Activated T-cell treated with anti-CD3 and anti-CD28 coated beads, Interleukin-2, amount 50 U/mL, for 4 hours (primary cell): Measurements from ENCODE around the gene PDXP. TPM values are rescaled to one million over a fixed set of nuclear protein-coding genes. Genes with fewer than 3 reads are reported as not detected.

ENCODE experiments used
- ATAC-seq, 2 donors: fragments of 200-7000 bp; cut with Tn5 transposase; one replicate each; pipeline ENCODE4 v1.10.0; 2021
- DNase-seq: peaks from one replicate; pipeline ENCODE4 v3.0.0-alpha.2; 2020
- H3K27me3 Mint-ChIP-seq: one replicate; pipeline ENCODE4 v1.8.0; 2021; ENCODE audit warnings: low read depth, mixed read lengths
- H3K36me3 Mint-ChIP-seq: one replicate; pipeline ENCODE4 v1.8.0; 2022; ENCODE audit warnings: mixed read lengths; ENCODE audit not compliant: insufficient read depth
- H3K4me1 Mint-ChIP-seq: one replicate; pipeline ENCODE4 v1.8.0; 2021; ENCODE audit warnings: low read depth, mixed read lengths
- H3K4me3 Mint-ChIP-seq: one replicate; pipeline ENCODE4 v1.8.0; 2021; ENCODE audit warnings: mild to moderate bottlenecking, moderate library complexity, mixed read lengths
- H3K9me3 Mint-ChIP-seq: one replicate; pipeline ENCODE4 v1.8.0; 2021; ENCODE audit warnings: mixed read lengths
- total RNA-seq, 3 donors: library from RNA; stranded (reverse); gene quantifications; one replicate each; pipeline ENCODE4 v1.2.1, GENCODE V29; 2021

The PDXP gene
- total RNA-seq, 3 donors from 2014 or later, result 39.0 to 50.2 (median 43.7) TPM

- Mint-ChIP-seq H3K4me3 (peak overlapping the region; percentile 65), H3K36me3 (no peaks in the 10 kb centered on the region), H3K27me3 (no peaks in the 10 kb centered on the region), H3K9me3 (no peaks in the 10 kb centered on the region), H3K4me1 (peaks cover 65% of the 10 kb centered on the region)
- DNase-seq (peak; percentile 36), ATAC-seq (peak; percentile 70 to 75)
Observed at GRCh38 chr22:37633625-37634416, 24.7 kb upstream of the PDXP start.

- H3K9me3 Mint-ChIP-seq, result no peaks in the 10 kb centered on the region
- ATAC-seq, result no peak
- H3K27me3 Mint-ChIP-seq, result no peaks in the 10 kb centered on the region
- no peak for DNase-seq
- H3K36me3 Mint-ChIP-seq, result no peaks in the 10 kb centered on the region
- H3K4me3 Mint-ChIP-seq, result peak overlapping the region; percentile 50
- peaks cover 65% of the 10 kb centered on the region for H3K4me1 Mint-ChIP-seq
Observed at GRCh38 chr22:37634417-37634924, 24.1 kb upstream of the PDXP start.

- ATAC-seq (no peak), DNase-seq (no peak)
- Mint-ChIP-seq H3K9me3 (no peaks in the 10 kb centered on the region), H3K36me3 (no peaks in the 10 kb centered on the region), H3K4me1 (peaks cover 65% of the 10 kb centered on the region), H3K4me3 (no peak overlapping the region), H3K27me3 (no peaks in the 10 kb centered on the region)
Observed at GRCh38 chr22:37635157-37635556, 23.4 kb upstream of the PDXP start.

GRCh38 chr22:37636186-37636948, 22.2 kb upstream of the PDXP start:
- no peaks in the 10 kb centered on the region for H3K9me3 Mint-ChIP-seq
- H3K4me1 Mint-ChIP-seq, result peaks cover 72% of the 10 kb centered on the region
- no peaks in the 10 kb centered on the region for H3K27me3 Mint-ChIP-seq
- DNase-seq, result no peak
- H3K4me3 Mint-ChIP-seq, result no peak overlapping the region
- ATAC-seq, result no peak
- no peaks in the 10 kb centered on the region for H3K36me3 Mint-ChIP-seq

GRCh38 chr22:37636949-37637273, 21.6 kb upstream of the PDXP start:
- ATAC-seq, result no peak
- Mint-ChIP-seq H3K9me3 (no peaks in the 10 kb centered on the region), H3K27me3 (no peaks in the 10 kb centered on the region), H3K36me3 (no peaks in the 10 kb centered on the region), H3K4me3 (no peak overlapping the region), H3K4me1 (peaks cover 74% of the 10 kb centered on the region)
- no peak for DNase-seq

GRCh38 chr22:37638391-37639069, 20.0 kb upstream of the PDXP start:
- DNase-seq (no peak), ATAC-seq (peak; percentile 4 to 5)
- Mint-ChIP-seq H3K27me3 (no peaks in the 10 kb centered on the region), H3K4me1 (peaks cover 78% of the 10 kb centered on the region), H3K9me3 (no peaks in the 10 kb centered on the region), H3K36me3 (peaks cover 5% of the 10 kb centered on the region), H3K4me3 (peak overlapping the region; percentile 94)

GRCh38 chr22:37639070-37639760, 19.3 kb upstream of the PDXP start, which contains the start of gene SH3BP1:
Gene SH3BP1 (plus strand): TSS chr22:37639669. CDS start chr22:37639788, 119 bp downstream.
- Mint-ChIP-seq H3K27me3 (no peaks in the 10 kb centered on the region), H3K4me3 (peak within 1 kb of the TSS; percentile 94), H3K4me1 (peaks cover 76% of the 10 kb centered on the region)

GRCh38 chr22:37639771-37640590, 18.5 kb upstream of the PDXP start:
- Mint-ChIP-seq H3K9me3 (no peaks in the 10 kb centered on the region), H3K36me3 (peaks cover 7% of the 10 kb centered on the region), H3K4me1 (peaks cover 69% of the 10 kb centered on the region), H3K4me3 (peak overlapping the region; percentile 94), H3K27me3 (no peaks in the 10 kb centered on the region)
- peak; percentile 11 to 13 for ATAC-seq
- DNase-seq, result no peak

More at GRCh38 chr22:37639070-37639760, 19.3 kb upstream of the PDXP start, which contains the start of gene SH3BP1:
- ATAC-seq (peak; percentile 51 to 56), DNase-seq (peak; percentile 36)
- peaks cover 5% of the 10 kb centered on the region for H3K36me3 Mint-ChIP-seq
- H3K9me3 Mint-ChIP-seq, result no peaks in the 10 kb centered on the region

- no peaks in the 10 kb centered on the region for H3K27me3 Mint-ChIP-seq
- DNase-seq (no peak), ATAC-seq (no peak)
- peaks cover 7% of the 10 kb centered on the region for H3K36me3 Mint-ChIP-seq
- no peaks in the 10 kb centered on the region for H3K9me3 Mint-ChIP-seq
- peaks cover 60% of the 10 kb centered on the region for H3K4me1 Mint-ChIP-seq
- peak overlapping the region; percentile 94 for H3K4me3 Mint-ChIP-seq
Observed at GRCh38 chr22:37640591-37641560, 17.6 kb upstream of the PDXP start.

- DNase-seq, result no peak
- Mint-ChIP-seq H3K27me3 (no peaks in the 10 kb centered on the region), H3K36me3 (peaks cover 9% of the 10 kb centered on the region), H3K4me3 (peak overlapping the region; percentile 94), H3K9me3 (no peaks in the 10 kb centered on the region), H3K4me1 (peaks cover 56% of the 10 kb centered on the region)
- no peak for ATAC-seq
Observed at GRCh38 chr22:37641561-37641949, 17.0 kb upstream of the PDXP start.

GRCh38 chr22:37643225-37643847, 15.2 kb upstream of the PDXP start:
- Mint-ChIP-seq H3K4me3 (peak overlapping the region; percentile 29), H3K27me3 (no peaks in the 10 kb centered on the region), H3K36me3 (peaks cover 16% of the 10 kb centered on the region), H3K4me1 (peaks cover 40% of the 10 kb centered on the region), H3K9me3 (no peaks in the 10 kb centered on the region)
- ATAC-seq (peak; percentile 73 to 74), DNase-seq (peak; percentile 90)

GRCh38 chr22:37647317-37647716, 11.2 kb upstream of the PDXP start:
- Mint-ChIP-seq H3K9me3 (no peaks in the 10 kb centered on the region), H3K4me3 (no peak overlapping the region), H3K27me3 (no peaks in the 10 kb centered on the region), H3K4me1 (peaks cover 18% of the 10 kb centered on the region), H3K36me3 (peaks cover 23% of the 10 kb centered on the region)
- no peak for ATAC-seq
- DNase-seq, result no peak
